Keratinocyte (primary cell): ENCODE measurements around the gene PPP5C.

Experiments
- CTCF ChIP-seq, 3 experiments: IDR thresholded peaks in 1 of 3; conservative IDR thresholded peaks in 1 of 3; optimal IDR thresholded peaks in 1 of 3; 2 replicates in 2 of 3; 3 replicates in 1 of 3; pipeline versions ENCODE3 to v1.5.1; 2011; ENCODE audit warnings: low read length in 3 of 3, mild to moderate bottlenecking in 3 of 3, moderate library complexity in 2 of 3, control low read depth in 1 of 3, inconsistent platforms in 1 of 3; ENCODE audit not compliant: insufficient read depth in 2 of 3; ENCODE audit errors: extremely low read depth in 1 of 3
- EZH2 ChIP-seq: IDR thresholded peaks from one replicate; pipeline ENCODE4 v1.6.1; 2012; ENCODE audit warnings: inconsistent platforms, mild to moderate bottlenecking, low read length, moderate library complexity

DNA sequence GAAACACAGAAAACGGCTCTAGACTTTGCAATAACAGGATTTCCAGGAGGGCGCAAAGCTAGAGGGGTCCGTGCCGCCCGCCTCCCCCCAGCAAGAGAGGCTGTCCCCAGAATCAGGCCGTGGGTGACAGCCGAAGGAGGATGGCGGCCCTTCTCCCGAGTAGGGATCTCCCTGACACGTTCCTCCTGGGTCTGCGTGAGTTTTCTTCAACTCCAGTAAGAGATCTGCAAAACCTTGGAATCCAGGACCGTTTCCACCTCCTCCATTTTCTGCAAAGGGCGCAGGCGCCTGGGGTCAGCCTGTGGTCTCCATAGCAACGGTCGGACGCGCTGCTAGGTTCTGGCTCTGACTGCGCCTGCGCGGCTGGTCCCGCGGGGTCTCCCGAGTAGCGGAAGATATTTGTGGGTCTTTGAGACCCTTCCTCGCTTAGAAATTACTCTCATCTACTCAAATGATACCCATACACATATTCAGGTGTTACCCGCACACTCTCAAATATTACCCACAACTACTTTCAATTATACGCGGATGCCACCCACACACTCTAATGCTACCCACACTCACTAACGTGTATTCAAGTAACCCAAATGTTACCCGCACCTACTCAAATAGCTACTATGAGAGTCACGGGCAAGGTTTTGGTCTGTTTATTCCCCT is 79.7 kb downstream of the PPP5C start:
- TF ChIP-seq CTCF (optimal IDR thresholded peaks at IDR 0.05 in 1 of 3, IDR thresholded peaks at IDR 0.05 in 1 of 3, conservative IDR thresholded peaks at IDR 0.05 in 1 of 3; ENCODE audit: extremely low read depth in 1 of 3, insufficient read depth in 2 of 3, low read length in 3 of 3) (no peak), EZH2 (no peak)
